OCI-LY1 (cell line): Measurements from ENCODE around the gene IQSEC1.

Source experiments
- H2AFZ ChIP-seq: fragments of 200-600 bp; sonication (generic), shearing (Covaris generic); 2 replicates; pipeline ENCODE4 v1.6.0; 2014; ENCODE audit warnings: antibody characterized with exemption, mild to moderate bottlenecking, low read length
- H3F3A ChIP-seq: fragments of 200-600 bp; sonication (generic), shearing (Covaris generic); 2 replicates; pipeline ENCODE4 v1.6.0; 2014; ENCODE audit warnings: mild to moderate bottlenecking, antibody characterized with exemption, low read length, moderate library complexity; ENCODE audit not compliant: insufficient read depth
- H3K27ac ChIP-seq: fragments of 200-600 bp; sonication (generic); 2 replicates; pipeline ENCODE4 v1.5.1; 2014; ENCODE audit warnings: low read length, mixed run types, mild to moderate bottlenecking, low read depth; ENCODE audit not compliant: poor library complexity, severe bottlenecking
- H3K27me3 ChIP-seq: fragments of 200-600 bp; sonication (generic); 2 replicates; pipeline ENCODE4 v1.6.0; 2014; ENCODE audit warnings: antibody characterized with exemption, mild to moderate bottlenecking, low read length, moderate library complexity; ENCODE audit not compliant: insufficient read depth
- H3K36me3 ChIP-seq: fragments of 200-600 bp; sonication (generic); 2 replicates; pipeline ENCODE4 v1.6.1; 2014; ENCODE audit warnings: mild to moderate bottlenecking, antibody characterized with exemption, low read length, moderate library complexity, mixed read lengths; ENCODE audit not compliant: insufficient read depth
- H3K4me1 ChIP-seq: fragments of 200-600 bp; sonication (generic); 2 replicates; pipeline ENCODE4 v1.5.1; 2014; ENCODE audit warnings: mild to moderate bottlenecking, low read length, moderate library complexity; ENCODE audit not compliant: insufficient read depth, severe bottlenecking
- H3K4me2 ChIP-seq: fragments of 200-600 bp; sonication (generic), shearing (Covaris generic); 2 replicates; pipeline ENCODE4 v1.6.1; 2014; ENCODE audit warnings: low read length
- H3K4me3 ChIP-seq: fragments of 200-600 bp; sonication (generic); 2 replicates; pipeline ENCODE4 v1.5.1; 2014; ENCODE audit warnings: low read length, low read depth, mild to moderate bottlenecking, mixed read lengths; ENCODE audit not compliant: poor library complexity, severe bottlenecking
- H3K79me2 ChIP-seq: fragments of 200-600 bp; shearing (Covaris generic); 2 replicates; pipeline ENCODE4 v1.6.1; 2016; ENCODE audit warnings: mixed run types, low read length, mixed read lengths; ENCODE audit not compliant: insufficient read depth
- H3K9ac ChIP-seq: fragments of 200-600 bp; sonication (generic), shearing (Covaris generic); 2 replicates; pipeline ENCODE4 v1.6.1; 2014; ENCODE audit warnings: mild to moderate bottlenecking, low read length, mixed read lengths
- H3K9me2 ChIP-seq: fragments of 200-600 bp; sonication (generic), shearing (Covaris generic); 2 replicates; pipeline ENCODE4 v1.6.1; 2014; ENCODE audit warnings: low read depth, mild to moderate bottlenecking, low read length, mixed read lengths
- H3K9me3 ChIP-seq: fragments of 200-600 bp; shearing (Covaris generic); 2 replicates; pipeline ENCODE4 v1.6.1; 2014; ENCODE audit warnings: low read length, mixed read lengths
- H4K20me1 ChIP-seq: fragments of 200-600 bp; sonication (generic), shearing (Covaris generic); 2 replicates; pipeline ENCODE4 v1.6.0; 2016; ENCODE audit warnings: mild to moderate bottlenecking, low read length; ENCODE audit not compliant: insufficient read depth
- EZH2 ChIP-seq: fragments of 200-600 bp; sonication (generic), shearing (Covaris generic); IDR thresholded peaks from 2 replicates; pipeline ENCODE4 v1.8.0; 2017; ENCODE audit warnings: borderline replicate concordance, mixed run types, mild to moderate bottlenecking, antibody characterized with exemption, low read length, moderate library complexity, mixed read lengths
- TF ChIP-seq, protein P1 (sequence below): fragments of 200-600 bp; sonication (generic), shearing (Covaris generic); IDR thresholded peaks from 2 replicates; pipeline ENCODE4 v1.5.1; 2017; ENCODE audit warnings: mild to moderate bottlenecking, antibody characterized with exemption, low read length, moderate library complexity, mixed read lengths

IQSEC1 gene

GRCh38 chr3:12918231-12918630 lies 155.0 kb downstream of the IQSEC1 start:
- Histone ChIP-seq H3K9ac (no peak overlapping the region), H2AFZ (no peak overlapping the region), H3K27ac (no peak overlapping the region), H3K9me2 (no peaks in the 10 kb centered on the region), H3K4me1 (no peaks in the 10 kb centered on the region), H3F3A (no peaks in the 10 kb centered on the region), H3K79me2 (no peaks in the 10 kb centered on the region), H3K4me2 (no peak overlapping the region), H3K27me3 (peaks cover 8% of the 10 kb centered on the region; the same call in 1 of the 2 replicates), H3K4me3 (no peak overlapping the region), H4K20me1 (no peaks in the 10 kb centered on the region), H3K9me3 (no peaks in the 10 kb centered on the region), H3K36me3 (no peaks in the 10 kb centered on the region)
- TF ChIP-seq, protein P1, sequence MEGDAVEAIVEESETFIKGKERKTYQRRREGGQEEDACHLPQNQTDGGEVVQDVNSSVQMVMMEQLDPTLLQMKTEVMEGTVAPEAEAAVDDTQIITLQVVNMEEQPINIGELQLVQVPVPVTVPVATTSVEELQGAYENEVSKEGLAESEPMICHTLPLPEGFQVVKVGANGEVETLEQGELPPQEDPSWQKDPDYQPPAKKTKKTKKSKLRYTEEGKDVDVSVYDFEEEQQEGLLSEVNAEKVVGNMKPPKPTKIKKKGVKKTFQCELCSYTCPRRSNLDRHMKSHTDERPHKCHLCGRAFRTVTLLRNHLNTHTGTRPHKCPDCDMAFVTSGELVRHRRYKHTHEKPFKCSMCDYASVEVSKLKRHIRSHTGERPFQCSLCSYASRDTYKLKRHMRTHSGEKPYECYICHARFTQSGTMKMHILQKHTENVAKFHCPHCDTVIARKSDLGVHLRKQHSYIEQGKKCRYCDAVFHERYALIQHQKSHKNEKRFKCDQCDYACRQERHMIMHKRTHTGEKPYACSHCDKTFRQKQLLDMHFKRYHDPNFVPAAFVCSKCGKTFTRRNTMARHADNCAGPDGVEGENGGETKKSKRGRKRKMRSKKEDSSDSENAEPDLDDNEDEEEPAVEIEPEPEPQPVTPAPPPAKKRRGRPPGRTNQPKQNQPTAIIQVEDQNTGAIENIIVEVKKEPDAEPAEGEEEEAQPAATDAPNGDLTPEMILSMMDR, result no peak
- TF ChIP-seq EZH2, result no peak

GRCh38 chr3:12916159-12916558 lies 157.1 kb downstream of the IQSEC1 start:
- TF ChIP-seq EZH2, result no peak
- TF ChIP-seq, protein P1, result no peak
- Histone ChIP-seq H3K27ac (no peak overlapping the region), H2AFZ (no peak overlapping the region), H3K4me2 (no peak overlapping the region), H3K4me1 (no peaks in the 10 kb centered on the region), H3K9me3 (no peaks in the 10 kb centered on the region), H3K9me2 (no peaks in the 10 kb centered on the region), H4K20me1 (no peaks in the 10 kb centered on the region), H3F3A (no peaks in the 10 kb centered on the region), H3K4me3 (no peak overlapping the region), H3K36me3 (no peaks in the 10 kb centered on the region), H3K27me3 (peaks cover 8% of the 10 kb centered on the region; the same call in 1 of the 2 replicates), H3K9ac (no peak overlapping the region), H3K79me2 (no peaks in the 10 kb centered on the region)

DNA sequence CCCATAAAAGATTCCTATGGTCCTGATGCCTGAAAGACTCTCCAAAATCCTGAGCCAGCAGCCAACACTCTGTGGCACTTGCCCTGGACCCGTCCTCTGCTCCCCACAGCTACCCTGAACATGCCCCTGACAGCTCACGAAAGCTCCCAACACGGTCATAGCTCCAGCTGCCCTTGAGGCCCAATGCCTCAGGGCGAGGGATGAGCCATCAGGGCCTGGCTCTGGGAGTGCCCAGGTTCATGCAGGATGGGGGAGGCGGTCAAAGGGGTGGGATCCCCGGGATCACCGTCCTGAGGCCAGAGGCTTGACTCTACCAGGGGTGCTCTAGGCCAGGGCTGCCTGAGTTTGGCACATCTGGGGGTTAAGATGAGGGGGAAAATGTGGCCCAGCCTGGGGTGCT lies 159.1 kb downstream of the IQSEC1 start:
- no peaks in the 10 kb centered on the region for H3K9me2 ChIP-seq
- H4K20me1 ChIP-seq, result no peaks in the 10 kb centered on the region
- no peak overlapping the region for H3K27ac ChIP-seq
- TF ChIP-seq EZH2, result no peak
- H3F3A ChIP-seq, result no peaks in the 10 kb centered on the region
- H3K4me1 ChIP-seq, result no peaks in the 10 kb centered on the region
- H3K9ac ChIP-seq, result no peak overlapping the region
- no peak overlapping the region for H2AFZ ChIP-seq
- H3K4me3 ChIP-seq, result no peak overlapping the region
- H3K36me3 ChIP-seq, result no peaks in the 10 kb centered on the region
- H3K9me3 ChIP-seq, result no peaks in the 10 kb centered on the region
- H3K79me2 ChIP-seq, result no peaks in the 10 kb centered on the region
- H3K4me2 ChIP-seq, result no peak overlapping the region
- H3K27me3 ChIP-seq, result 0 out of 2 replicates have a peak, but pooled peaks cover 5% of the 10 kb centered on the region

- TF ChIP-seq, protein P1, result no peak
- no peak for TF ChIP-seq EZH2
- no peak overlapping the region for H3K4me2 ChIP-seq
- H3K27me3 ChIP-seq, result 0 out of 2 replicates have a peak, but pooled peaks cover 5% of the 10 kb centered on the region
Measured at GRCh38 chr3:12911881-12912415, 161.3 kb downstream of the IQSEC1 start.

More at GRCh38 chr3:12911881-12912415, 161.3 kb downstream of the IQSEC1 start:
- H3K36me3 ChIP-seq, result no peaks in the 10 kb centered on the region
- no peak overlapping the region for H3K4me3 ChIP-seq
- H3K27ac ChIP-seq, result no peak overlapping the region
- no peaks in the 10 kb centered on the region for H3F3A ChIP-seq
- H3K9ac ChIP-seq, result no peak overlapping the region
- no peaks in the 10 kb centered on the region for H4K20me1 ChIP-seq
- no peaks in the 10 kb centered on the region for H3K4me1 ChIP-seq
- H2AFZ ChIP-seq, result no peak overlapping the region
- no peaks in the 10 kb centered on the region for H3K79me2 ChIP-seq
- no peaks in the 10 kb centered on the region for H3K9me2 ChIP-seq
- H3K9me3 ChIP-seq, result no peaks in the 10 kb centered on the region
